HS-5 (cell line): Measurements from ENCODE around the gene BCL7A.
A peak's percentile ranks its signal among the peaks of the same experiment; 100 is the strongest.
"Not testable (repeated sequence)": the region's sequence is repeated elsewhere in the genome, so short reads cannot be mapped to it uniquely, and the experiment has no call there.

ENCODE experiments used
- DNase-seq: peaks from one replicate; pipeline ENCODE4 v3.0.0-alpha.2; 2012; ENCODE audit warnings: low read depth

Gene BCL7A

GRCh38 chr12:122021822-122022392 lies at the start of gene BCL7A:
TSS of gene BCL7A (plus strand) at chr12:122021884. CDS start at chr12:122022092, 208 bp downstream.
- DNase-seq: no peak

- no peak for DNase-seq
These were observed 47.4 kb upstream of the BCL7A start for GRCh38 chr12:121974026-121974985.

GRCh38 chr12:121975021-121975420 lies 46.7 kb upstream of the BCL7A start:
- DNase-seq: no peak

GRCh38 chr12:121976950-121977349 lies 44.7 kb upstream of the BCL7A start:
- DNase-seq: no peak

- DNase-seq: no peak
These were observed 41.3 kb upstream of the BCL7A start for GRCh38 chr12:121980191-121980891.

- no peak for DNase-seq
These were observed 40.8 kb upstream of the BCL7A start for GRCh38 chr12:121980892-121981272.

- DNase-seq: no peak
These were observed 40.2 kb upstream of the BCL7A start for GRCh38 chr12:121981456-121981855.

- DNase-seq: no peak
These were observed 38.7 kb upstream of the BCL7A start for GRCh38 chr12:121982950-121983349.

- no peak for DNase-seq
These were observed 38.0 kb upstream of the BCL7A start for GRCh38 chr12:121983536-121984210.

- no peak for DNase-seq
These were observed 35.0 kb upstream of the BCL7A start for GRCh38 chr12:121986489-121987245.

- DNase-seq: not testable (repeated sequence)
These were observed 33.2 kb upstream of the BCL7A start for GRCh38 chr12:121988519-121988918.

GRCh38 chr12:121989276-121990113 lies 32.2 kb upstream of the BCL7A start:
- DNase-seq: no peak

- DNase-seq: no peak
These were observed 31.5 kb upstream of the BCL7A start for GRCh38 chr12:121990114-121990647.

GRCh38 chr12:121990692-121991603 lies 30.7 kb upstream of the BCL7A start:
- DNase-seq: no peak

- peak; percentile 96 for DNase-seq
These were observed 29.4 kb upstream of the BCL7A start for GRCh38 chr12:121992059-121992879.

GRCh38 chr12:121996050-121996944 lies 25.4 kb upstream of the BCL7A start:
- no peak for DNase-seq

- no peak for DNase-seq
These were observed 24.6 kb upstream of the BCL7A start for GRCh38 chr12:121996945-121997612.
